Esophagus muscularis mucosa (tissue), 4 donors: ENCODE results near the gene TMC1. TPM values are rescaled to one million over a fixed set of nuclear protein-coding genes. Genes with fewer than 3 reads are reported as not detected.
A peak's percentile ranks its signal among the peaks of the same experiment; 100 is the strongest.

Experiments used
- DNase-seq: peaks from one replicate; pipeline ENCODE4 v3.0.0-alpha.2; 2017; ENCODE audit errors: extremely low spot score
- H3K27ac ChIP-seq, 4 donors: fragments of 200-600 bp; sonication (generic); replicated peaks in 1 of 4; 1 replicate in 3 of 4; 2 replicates in 1 of 4; pipeline ENCODE4 v1.5.1; 2016 to 2019; ENCODE audit warnings: mild to moderate bottlenecking in 1 of 4
- H3K27me3 ChIP-seq, 4 donors: fragments of 200-600 bp; sonication (generic); one replicate each; pipeline versions ENCODE4 v1.5.1 to v1.6.0; 2016 to 2019
- H3K36me3 ChIP-seq, 4 donors: fragments of 200-600 bp; sonication (generic); one replicate each; pipeline ENCODE4 v1.5.1; 2016 to 2019
- H3K4me1 ChIP-seq, 4 donors: fragments of 200-600 bp; sonication (generic); one replicate each; pipeline ENCODE4 v1.5.1; 2016 to 2019
- H3K4me3 ChIP-seq, 4 donors: fragments of 200-600 bp; sonication (generic); 1 replicate in 2 of 4; 2 replicates in 2 of 4; pipeline ENCODE4 v1.5.1; 2016 to 2019; ENCODE audit warnings: mild to moderate bottlenecking in 4 of 4, moderate library complexity in 1 of 4
- H3K9me3 ChIP-seq, 4 donors: fragments of 200-600 bp; sonication (generic); 1 replicate in 3 of 4; 2 replicates in 1 of 4; pipeline ENCODE4 v1.5.1; 2016 to 2019
- CTCF ChIP-seq, 3 experiments: fragments of 200-600 bp in 2 of 3; fragments of 450-650 bp in 1 of 3; sonication (generic) in 2 of 3; IDR thresholded peaks; one replicate each; pipeline ENCODE4 v1.5.1; 2017 to 2019; ENCODE audit warnings: antibody characterized with exemption in 3 of 3, mild to moderate bottlenecking in 2 of 3, moderate library complexity in 1 of 3
- EP300 ChIP-seq: sonication (generic); formaldehyde crosslinking; IDR thresholded peaks from one replicate; pipeline ENCODE4 v1.6.1; 2017; ENCODE audit warnings: antibody characterized with exemption
- POLR2A ChIP-seq: fragments of 450-650 bp; IDR thresholded peaks from one replicate; pipeline ENCODE4 v1.6.1; 2017; ENCODE audit warnings: antibody characterized with exemption, moderate library complexity, mild to moderate bottlenecking, low read depth
- POLR2AphosphoS5 ChIP-seq, 2 donors: sonication (generic); formaldehyde crosslinking; IDR thresholded peaks; one replicate each; pipeline ENCODE4 v1.6.1; 2017; ENCODE audit warnings: antibody characterized with exemption in 2 of 2
- WGBS: methylation state at CpG from one replicate; pipeline ENCODE4 v1.1.5; 2018; 5-methylcytosine and 5-hydroxymethylcytosine counted together
- intact Hi-C: fragments of 100-400 bp; cut with DNase I; formaldehyde crosslinking; loops from one replicate; pipeline ENCODE4 v1.15.1; 2023
- total RNA-seq, 4 donors: library from RNA; depleted of rRNA; stranded (reverse); fragments of >200 nt; gene quantifications; one replicate each; pipeline versions ENCODE4 v1.1.0 to v1.2.1, GENCODE V29; 2016

Gene TMC1
- total RNA-seq, 4 donors from 2014 or later: not detected

DNA sequence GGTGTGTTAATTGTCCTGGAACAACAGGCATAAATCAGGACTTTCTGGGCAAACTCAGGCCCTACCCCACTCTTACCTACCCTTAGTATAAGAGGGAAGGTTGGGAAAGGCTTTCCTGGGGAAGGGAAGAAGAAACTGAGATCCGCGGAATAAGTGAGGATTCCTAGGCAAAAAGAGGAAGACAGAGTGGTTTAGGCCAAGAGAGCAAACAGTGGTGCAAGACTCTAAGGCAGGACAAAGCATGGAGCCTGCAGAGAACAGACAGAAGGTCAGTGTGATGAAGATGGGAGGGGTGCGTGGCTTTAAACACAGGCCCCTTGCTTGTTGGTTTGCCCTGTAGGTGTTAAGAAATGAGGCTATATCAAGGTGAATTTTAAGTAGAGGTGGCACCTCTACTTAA is 69.4 kb downstream of the TMC1 start:
- H3K4me1 ChIP-seq: peaks cover 12 to 36% (median 32%) of the 10 kb centered on the region in 4 donors
- no peaks in the 10 kb centered on the region for H3K9me3 ChIP-seq
- intact Hi-C loops: loop anchor here (5.0 to 10.0 kb wide), 2 partner anchors 224 kb away; partner anchors contain the start of gene ZFAND5
- no peak for TF ChIP-seq POLR2A
- TF ChIP-seq POLR2AphosphoS5 (IDR thresholded peaks at IDR 0.05): no peak
- TF ChIP-seq CTCF (IDR thresholded peaks at IDR 0.05): no peak
- no peak for TF ChIP-seq EP300
- H3K27ac ChIP-seq: no peak overlapping the region
- DNase-seq: no peak
- no peak overlapping the region for H3K4me3 ChIP-seq
- 88% methylated on average over 3 of the region's 3 CpGs for WGBS
- no peaks in the 10 kb centered on the region for H3K27me3 ChIP-seq
- H3K36me3 ChIP-seq: no peaks in the 10 kb centered on the region

DNA sequence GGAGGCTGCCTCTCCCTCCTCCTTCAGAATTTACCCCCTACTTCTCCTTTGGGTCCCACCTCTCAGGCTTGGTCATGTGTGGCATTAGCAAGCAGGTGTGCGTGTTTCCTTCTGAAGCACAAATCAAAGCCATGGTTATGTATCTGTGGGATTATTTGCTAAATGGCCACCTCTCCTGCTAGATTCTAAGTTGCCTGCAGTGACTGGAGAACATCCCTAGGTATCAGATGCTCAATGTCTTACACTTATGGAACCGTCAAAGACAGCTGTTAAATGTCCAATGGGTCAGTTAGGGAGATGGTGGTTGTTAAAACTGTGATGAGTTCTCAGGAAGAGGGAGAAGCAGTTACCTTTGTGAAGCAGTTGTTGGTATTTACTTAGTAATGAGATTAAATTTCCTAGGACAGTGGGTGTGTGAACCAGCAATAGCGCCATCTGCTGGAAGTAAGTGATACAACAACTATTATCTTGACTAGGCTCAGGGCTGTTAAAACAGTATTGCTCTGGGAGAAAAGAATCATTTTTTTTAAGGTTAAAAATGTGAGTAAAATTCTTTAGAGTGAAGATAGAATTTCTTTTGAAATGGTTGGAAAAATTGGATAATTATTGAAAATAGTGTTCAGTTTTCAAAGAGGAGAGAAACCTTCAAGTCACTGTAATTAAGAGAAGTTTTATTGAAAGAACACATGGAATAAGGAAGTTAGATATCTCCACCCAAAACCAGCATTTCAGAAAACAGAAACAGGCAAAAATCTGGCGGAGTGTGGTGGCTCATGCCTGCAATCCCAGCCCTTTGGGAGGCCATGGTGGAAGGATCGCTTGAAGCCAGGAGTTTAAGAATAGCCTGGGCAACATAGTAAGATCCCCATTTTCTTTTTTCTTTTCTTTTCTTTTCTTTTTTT is 71.3 kb downstream of the TMC1 start:
- Histone ChIP-seq H3K4me1 (peaks cover 7 to 24% (median 21%) of the 10 kb centered on the region in 4 donors), H3K27me3 (no peaks in the 10 kb centered on the region), H3K9me3 (no peaks in the 10 kb centered on the region), H3K36me3 (no peaks in the 10 kb centered on the region), H3K27ac (no peak overlapping the region), H3K4me3 (no peak overlapping the region)
- DNase-seq: no peak
- intact Hi-C loops: loop anchor here (1.0 to 10.0 kb wide), 3 partner anchors 222 to 300 kb away; partner anchors contain the start of gene ZFAND5
- TF ChIP-seq EP300 (no peak), CTCF (IDR thresholded peaks at IDR 0.05) (peak; percentile 77 to 84 (median 83)), POLR2AphosphoS5 (IDR thresholded peaks at IDR 0.05) (no peak), POLR2A (no peak)
- 54% methylated on average over 4 of the region's 5 CpGs for WGBS

DNA sequence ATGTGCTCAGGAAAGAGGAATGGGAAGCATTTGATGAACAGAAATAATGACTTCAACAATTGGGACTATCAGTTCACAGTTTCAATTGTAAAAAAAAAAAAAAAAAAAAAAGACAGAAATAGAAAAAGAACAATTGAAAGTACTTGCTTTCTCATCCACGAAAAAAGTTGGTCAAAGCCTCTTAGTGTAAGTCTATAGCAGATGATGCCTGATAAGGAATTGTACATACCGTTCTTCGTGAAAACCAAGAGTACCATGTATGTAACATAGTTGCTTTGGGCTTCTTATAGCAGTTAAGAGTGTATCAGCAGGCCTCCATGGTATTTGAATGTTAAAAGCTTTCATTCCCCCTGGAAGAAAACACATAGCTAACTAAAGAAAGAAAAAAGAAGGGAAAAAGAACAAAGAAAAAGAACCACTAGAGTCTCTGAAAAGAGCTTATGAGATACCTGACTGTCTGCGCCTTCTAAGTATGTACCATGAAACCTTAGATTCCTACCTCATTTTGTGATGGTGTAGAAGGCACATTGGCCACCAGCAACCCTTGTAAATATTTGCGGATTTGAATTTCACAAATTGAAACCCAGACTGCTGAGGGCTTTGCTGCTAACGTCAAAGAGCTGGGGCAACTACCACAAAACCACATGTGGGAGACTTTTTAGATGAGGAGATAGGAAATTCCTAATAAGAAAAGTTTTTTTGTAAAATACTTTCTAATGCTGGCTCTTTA is 75.2 kb downstream of the TMC1 start:
- WGBS: 76% methylated on average over 6 of the region's 6 CpGs
- no peak for TF ChIP-seq EP300
- Histone ChIP-seq H3K27ac (no peak overlapping the region), H3K27me3 (no peaks in the 10 kb centered on the region), H3K4me1 (peaks cover 0 to 5% (median 2%) of the 10 kb centered on the region in 4 donors), H3K36me3 (no peaks in the 10 kb centered on the region), H3K4me3 (no peak overlapping the region), H3K9me3 (no peaks in the 10 kb centered on the region)
- intact Hi-C loops: loop anchor here (10.0 kb wide), 1 partner anchor 218 kb away; no protein-coding TSS in a partner anchor
- DNase-seq: no peak

DNA sequence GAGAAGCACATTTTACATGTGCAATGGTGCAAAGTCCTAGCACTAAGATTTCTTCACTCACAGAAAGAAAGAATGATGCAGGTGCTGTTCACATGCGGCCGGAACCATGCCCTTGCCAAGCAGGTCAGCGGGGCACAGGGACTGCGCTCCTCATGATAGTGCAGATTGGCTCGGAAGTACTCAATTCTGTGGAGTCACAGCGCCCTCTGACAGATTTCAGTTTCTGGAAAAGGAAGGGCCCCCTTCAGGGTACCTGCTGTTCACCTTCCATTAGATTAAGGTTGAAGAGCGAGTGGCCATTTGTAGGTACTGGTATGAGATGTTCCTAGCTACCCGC is 75.7 kb downstream of the TMC1 start:
- H3K27ac ChIP-seq: no peak overlapping the region
- no peaks in the 10 kb centered on the region for H3K9me3 ChIP-seq
- no peak for DNase-seq
- TF ChIP-seq POLR2A (no peak), CTCF (IDR thresholded peaks at IDR 0.05) (no peak), POLR2AphosphoS5 (IDR thresholded peaks at IDR 0.05) (no peak), EP300 (no peak)
- no peaks in the 10 kb centered on the region for H3K27me3 ChIP-seq
- peaks cover 0 to 5% (median 2%) of the 10 kb centered on the region in 4 donors for H3K4me1 ChIP-seq
- H3K4me3 ChIP-seq: no peak overlapping the region
- WGBS: 91% methylated on average over 8 of the region's 8 CpGs
- intact Hi-C loops: loop anchor here (10.0 kb wide), 1 partner anchor 218 kb away; no protein-coding TSS in a partner anchor
- no peaks in the 10 kb centered on the region for H3K36me3 ChIP-seq

DNA sequence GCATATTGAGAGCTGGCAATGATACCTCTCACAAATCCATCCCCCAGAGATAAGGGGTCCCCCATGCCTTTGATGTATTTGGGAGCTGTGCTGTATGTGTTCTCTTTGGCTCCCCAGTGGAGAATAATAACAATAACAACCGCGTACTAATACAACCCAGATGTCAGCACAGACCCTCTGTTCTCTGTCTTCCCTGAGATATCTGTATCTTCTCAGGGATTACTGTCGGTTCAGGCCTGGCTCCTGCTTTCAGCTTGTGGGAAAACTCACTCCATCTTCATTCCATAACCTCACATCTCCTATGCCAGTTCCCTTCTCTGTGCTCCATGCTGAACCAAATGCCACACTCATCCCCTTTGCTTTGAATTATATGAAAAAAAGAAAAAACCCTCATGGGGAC is 76.2 kb downstream of the TMC1 start:
- Histone ChIP-seq H3K27me3 (no peaks in the 10 kb centered on the region), H3K36me3 (no peaks in the 10 kb centered on the region), H3K9me3 (no peaks in the 10 kb centered on the region), H3K4me1 (peaks cover 0 to 1% (median under 1%) of the 10 kb centered on the region in 4 donors), H3K4me3 (no peak overlapping the region), H3K27ac (no peak overlapping the region)
- WGBS: 62% methylated on average over 3 of the region's 3 CpGs
- intact Hi-C loops: loop anchor here (10.0 kb wide), 1 partner anchor 217 kb away; no protein-coding TSS in a partner anchor
- TF ChIP-seq POLR2A: no peak
- DNase-seq: no peak
